H9 (cell line): ENCODE results near the gene MEF2C. TPM values are rescaled to one million over a fixed set of nuclear protein-coding genes. Genes with fewer than 3 reads are reported as not detected.

Source experiments
- DNase-seq: peaks from one replicate; pipeline ENCODE4 v3.0.0-alpha.2; 2017
- H2AFZ ChIP-seq: one replicate; pipeline ENCODE4 v1.6.1; 2013; ENCODE audit warnings: mild to moderate bottlenecking, low read length, control low read depth, moderate library complexity
- H2AK5ac ChIP-seq: 2 replicates; pipeline ENCODE4 v1.6.1; 2013; ENCODE audit warnings: low read length, control low read depth, mixed read lengths; ENCODE audit not compliant: insufficient read length
- H2BK120ac ChIP-seq: one replicate; pipeline ENCODE4 v1.6.1; 2013; ENCODE audit warnings: low read depth, mild to moderate bottlenecking, low read length, control low read depth, inconsistent platforms; ENCODE audit not compliant: poor library complexity, severe bottlenecking
- H2BK12ac ChIP-seq: 2 replicates; pipeline ENCODE4 v1.6.1; 2013; ENCODE audit warnings: low read length, control low read depth, mixed read lengths, low read depth; ENCODE audit not compliant: insufficient read length
- H2BK15ac ChIP-seq: 2 replicates; pipeline ENCODE4 v1.6.1; 2013; ENCODE audit warnings: low read depth, low read length, control low read depth
- H2BK20ac ChIP-seq: one replicate; pipeline ENCODE4 v1.6.1; 2013; ENCODE audit warnings: low read depth, mild to moderate bottlenecking, low read length, control low read depth, inconsistent platforms; ENCODE audit not compliant: poor library complexity, severe bottlenecking
- H2BK5ac ChIP-seq: 2 replicates; pipeline ENCODE4 v1.6.1; 2013; ENCODE audit warnings: low read length, control low read depth, mixed read lengths; ENCODE audit not compliant: insufficient read length
- H3K14ac ChIP-seq: 2 replicates; pipeline ENCODE4 v1.6.1; 2013; ENCODE audit warnings: low read length, control low read depth; ENCODE audit not compliant: insufficient read depth
- H3K18ac ChIP-seq: 2 replicates; pipeline ENCODE4 v1.6.1; 2013; ENCODE audit warnings: low read depth, mild to moderate bottlenecking, mixed read lengths, low read length, control low read depth; ENCODE audit not compliant: insufficient read length
- H3K23ac ChIP-seq: 2 replicates; pipeline ENCODE4 v1.6.1; 2013; ENCODE audit warnings: low read length, control low read depth, mixed read lengths, low read depth; ENCODE audit not compliant: insufficient read length
- H3K23me2 ChIP-seq: 2 replicates; pipeline ENCODE4 v1.6.1; 2013; ENCODE audit warnings: low read depth, mild to moderate bottlenecking, mixed read lengths, low read length, control low read depth; ENCODE audit not compliant: insufficient read length, poor library complexity, severe bottlenecking
- H3K27ac ChIP-seq: 2 replicates; pipeline ENCODE4 v1.5.1; 2013; ENCODE audit warnings: low read length, control low read depth, mixed read lengths, low read depth; ENCODE audit not compliant: insufficient read length
- H3K27me3 ChIP-seq: 2 replicates; pipeline ENCODE4 v1.6.1; 2013; ENCODE audit warnings: low read length, control low read depth, inconsistent platforms; ENCODE audit not compliant: insufficient read depth
- H3K4ac ChIP-seq: 2 replicates; pipeline ENCODE4 v1.6.1; 2013; ENCODE audit warnings: low read depth, mild to moderate bottlenecking, control low read depth, inconsistent platforms, low read length, moderate library complexity
- H3K4me1 ChIP-seq: 2 replicates; pipeline ENCODE4 v1.6.1; 2013; ENCODE audit warnings: low read length, control low read depth, inconsistent platforms; ENCODE audit not compliant: insufficient read depth
- H3K4me2 ChIP-seq: 2 replicates; pipeline ENCODE4 v1.6.1; 2013; ENCODE audit warnings: low read length, control low read depth, mixed read lengths; ENCODE audit not compliant: insufficient read length, insufficient read depth
- H3K56ac ChIP-seq: 2 replicates; pipeline ENCODE4 v1.6.1; 2013; ENCODE audit warnings: low read depth, mild to moderate bottlenecking, mixed read lengths, low read length, control low read depth; ENCODE audit not compliant: insufficient read length
- H3K79me1 ChIP-seq: 2 replicates; pipeline ENCODE4 v1.6.1; 2013; ENCODE audit warnings: low read depth, mild to moderate bottlenecking, moderate library complexity, low read length, control low read depth, inconsistent platforms; ENCODE audit not compliant: insufficient read depth, poor library complexity, severe bottlenecking
- H3K79me2 ChIP-seq: 2 replicates; pipeline ENCODE4 v1.6.1; 2013; ENCODE audit warnings: low read length, control low read depth, inconsistent platforms; ENCODE audit not compliant: insufficient read depth
- H3K9ac ChIP-seq: 2 replicates; pipeline ENCODE4 v1.6.1; 2013; ENCODE audit warnings: low read length, control low read depth, mixed read lengths; ENCODE audit not compliant: insufficient read length; ENCODE audit errors: extremely low read depth
- H3K9me3 ChIP-seq: one replicate; pipeline ENCODE4 v1.6.1; 2013; ENCODE audit warnings: low read depth, low read length, inconsistent platforms; ENCODE audit not compliant: control insufficient read depth
- H3T11ph ChIP-seq: one replicate; pipeline ENCODE4 v1.6.1; 2013; ENCODE audit warnings: mild to moderate bottlenecking, low read length, control low read depth, inconsistent platforms
- H4K20me1 ChIP-seq: one replicate; pipeline ENCODE4 v1.6.1; 2013; ENCODE audit not compliant: control insufficient read depth, insufficient read length, insufficient read depth
- H4K5ac ChIP-seq: 2 replicates; pipeline ENCODE4 v1.6.1; 2013; ENCODE audit warnings: low read depth, mild to moderate bottlenecking, mixed read lengths, low read length, control low read depth; ENCODE audit not compliant: insufficient read length
- H4K8ac ChIP-seq: replicated peaks from 2 replicates; pipeline ENCODE4 v1.6.1; 2013; ENCODE audit warnings: low read length, control low read depth, mixed read lengths, low read depth; ENCODE audit not compliant: insufficient read length
- H4K91ac ChIP-seq: 2 replicates; pipeline ENCODE4 v1.6.1; 2013; ENCODE audit warnings: low read depth, mild to moderate bottlenecking, moderate library complexity, mixed read lengths, low read length, control low read depth; ENCODE audit not compliant: insufficient read length
- H3K27ac Mint-ChIP-seq, 3 experiments: 2 replicates in 2 of 3; 3 replicates in 1 of 3; pipeline ENCODE4 v1.8.0; 2020 to 2021; ENCODE audit warnings: mixed read lengths in 3 of 3, mild to moderate bottlenecking in 1 of 3, moderate library complexity in 1 of 3
- H3K27me3 Mint-ChIP-seq: 2 replicates; pipeline ENCODE4 v1.8.0; 2021; ENCODE audit warnings: low read depth, mild to moderate bottlenecking, moderate library complexity, mixed read lengths
- H3K36me3 Mint-ChIP-seq, 3 experiments: 2 replicates in 2 of 3; 3 replicates in 1 of 3; pipeline ENCODE4 v1.8.0; 2020 to 2021; ENCODE audit warnings: low read depth in 3 of 3, mixed read lengths in 3 of 3; ENCODE audit not compliant: insufficient read depth in 1 of 3
- H3K4me1 Mint-ChIP-seq, 2 experiments: 2 replicates each; pipeline ENCODE4 v1.8.0; 2020; ENCODE audit warnings: mixed read lengths in 2 of 2
- H3K4me3 Mint-ChIP-seq, 2 experiments: 2 replicates in 1 of 2; 3 replicates in 1 of 2; pipeline ENCODE4 v1.8.0; 2020 to 2021; ENCODE audit warnings: mild to moderate bottlenecking in 2 of 2, mixed read lengths in 2 of 2, moderate library complexity in 1 of 2
- H3K9me3 Mint-ChIP-seq, 2 experiments: 2 replicates in 1 of 2; 3 replicates in 1 of 2; pipeline ENCODE4 v1.8.0; 2020; ENCODE audit warnings: mild to moderate bottlenecking in 2 of 2, mixed read lengths in 2 of 2, moderate library complexity in 1 of 2
- CTCF ChIP-seq: fragments of 200-600 bp; sonication (generic); conservative IDR thresholded peaks from 3 replicates; pipeline ENCODE4 v1.8.0; 2021; ENCODE audit warnings: antibody characterized with exemption, mild to moderate bottlenecking
- whole genome bisulfite sequencing: extraction: QIAGEN DNeasy Blood & Tissue Kit; methylation state at CpG from one replicate; pipeline ENCODE4 v1.1.7; 2013; ENCODE audit warnings: missing lambda C conversion rate, low lambda C conversion rate, mixed read lengths; ENCODE audit not compliant: insufficient read length; ENCODE audit errors: extremely low coverage; 5-methylcytosine and 5-hydroxymethylcytosine counted together
- total RNA-seq: library from RNA; stranded (reverse); gene quantifications from 2 replicates; pipeline ENCODE4 v1.2.1, GENCODE V29; 2021

MEF2C gene
- total RNA-seq, 1 experiment from 2014 or later, result 0.11 TPM

DNA sequence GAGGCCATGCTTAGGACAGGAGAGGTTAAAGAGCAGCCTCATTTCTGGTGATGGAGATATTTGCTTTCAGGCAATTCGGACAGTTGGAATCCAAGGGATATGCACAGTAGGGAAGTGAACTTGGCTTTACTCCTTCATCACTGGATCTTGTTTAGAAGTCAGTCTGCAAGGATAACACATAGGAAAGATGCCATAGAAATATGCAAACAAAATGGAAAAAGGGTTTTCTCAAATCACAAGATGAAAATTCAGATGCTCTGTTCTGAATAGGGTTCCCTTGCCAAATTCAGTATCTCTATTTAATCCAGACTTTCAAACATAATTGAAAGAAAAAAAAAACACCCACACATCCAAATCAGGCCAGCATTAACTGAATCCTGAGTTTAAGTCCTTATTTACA lies 166.9 kb downstream of the MEF2C start:
- no peak for TF ChIP-seq CTCF
- Histone ChIP-seq H3K14ac (no peak overlapping the region), H3K27me3 (no peaks in the 10 kb centered on the region), H3T11ph (no peak overlapping the region), H3K9me3 (no peaks in the 10 kb centered on the region), H3K4me1 (no peaks in the 10 kb centered on the region; the same call in 1 of the 2 replicates), H2BK120ac (no peak overlapping the region), H2AK5ac (no peak overlapping the region), H3K4ac (no peak overlapping the region), H4K8ac (no peak overlapping the region), H3K27ac (no peak overlapping the region), H3K79me1 (no peaks in the 10 kb centered on the region), H3K18ac (no peak overlapping the region), H3K23me2 (no peaks in the 10 kb centered on the region), H4K91ac (no peak overlapping the region), H3K56ac (no peak overlapping the region), H3K23ac (no peak overlapping the region), H2BK20ac (no peak overlapping the region), H2AFZ (no peak overlapping the region), H3K4me2 (no peak overlapping the region), H2BK5ac (no peak overlapping the region), H2BK12ac (no peak overlapping the region), H4K5ac (no peak overlapping the region), H2BK15ac (no peak overlapping the region), H3K79me2 (no peaks in the 10 kb centered on the region), H3K9ac (no peak overlapping the region), H4K20me1 (no peaks in the 10 kb centered on the region)
- Mint-ChIP-seq H3K9me3 (no peaks in the 10 kb centered on the region), H3K4me1 (peaks cover 0 to 2% of the 10 kb centered on the region in 2 experiments; a peak in 1 of 4 replicates), H3K27me3 (no peaks in the 10 kb centered on the region; the same call in 1 of the 2 replicates), H3K27ac (no peak overlapping the region), H3K4me3 (no peak overlapping the region), H3K36me3 (no peaks in the 10 kb centered on the region)
- DNase-seq, result no peak
- WGBS, result no CpG with 5 or more reads among the region's 1 CpG
